Esophagus squamous epithelium (tissue), 5 donors: ENCODE measurements around the gene MMP11. TPM values are rescaled to one million over a fixed set of nuclear protein-coding genes. Genes with fewer than 3 reads are reported as not detected.

Experiments
- DNase-seq: peaks from one replicate; lab custom pipeline; 2025; lab: John Stamatoyannopoulos, UW
- H3K27ac ChIP-seq, 4 donors: fragments of 200-600 bp; sonication (generic); one replicate each; pipeline ENCODE4 v1.5.1; 2016 to 2019; ENCODE audit warnings: mild to moderate bottlenecking in 1 of 4
- H3K27me3 ChIP-seq, 4 donors: fragments of 200-600 bp; sonication (generic); 1 replicate in 3 of 4; 2 replicates in 1 of 4; pipeline versions ENCODE4 v1.5.1 to v1.6.0; 2017 to 2021; ENCODE audit warnings: antibody characterized with exemption in 1 of 4
- H3K36me3 ChIP-seq, 3 donors: fragments of 200-600 bp; sonication (generic); one replicate each; pipeline ENCODE4 v1.5.1; 2016 to 2019
- H3K4me1 ChIP-seq, 3 donors: fragments of 200-600 bp; sonication (generic); one replicate each; pipeline ENCODE4 v1.5.1; 2017 to 2019
- H3K4me3 ChIP-seq, 4 donors: fragments of 200-600 bp; sonication (generic); 1 replicate in 3 of 4; 2 replicates in 1 of 4; pipeline ENCODE4 v1.5.1; 2016 to 2019; ENCODE audit warnings: mild to moderate bottlenecking in 2 of 4, moderate library complexity in 1 of 4
- H3K9me3 ChIP-seq, 3 donors: fragments of 200-600 bp; sonication (generic); one replicate each; pipeline ENCODE4 v1.5.1; 2016 to 2019
- POLR2A ChIP-seq, 4 donors: fragments of 450-650 bp; IDR thresholded peaks; one replicate each; pipeline ENCODE4 v1.6.1; 2017; ENCODE audit warnings: antibody characterized with exemption in 4 of 4, mild to moderate bottlenecking in 4 of 4, moderate library complexity in 3 of 4
- WGBS, 2 donors: methylation state at CpG; one replicate each; pipeline ENCODE4 v1.1.5; 2018; 5-methylcytosine and 5-hydroxymethylcytosine counted together
- intact Hi-C: fragments of 100-400 bp; cut with DNase I; formaldehyde crosslinking; loops from one replicate; pipeline ENCODE4 v1.15.0; 2022
- total RNA-seq, 4 donors: library from RNA; depleted of rRNA; stranded (reverse); fragments of >200 nt; gene quantifications; one replicate each; pipeline ENCODE4 v1.1.0, GENCODE V29; 2016
- TF ChIP-seq, protein P1 (sequence below), 6 experiments: fragments of 450-650 bp in 4 of 6; fragments of 200-600 bp in 2 of 6; sonication (generic) in 2 of 6; IDR thresholded peaks; one replicate each; pipeline ENCODE4 v1.5.1; 2016 to 2019; ENCODE audit warnings: antibody characterized with exemption in 6 of 6, mild to moderate bottlenecking in 4 of 6, moderate library complexity in 4 of 6
- donor health status: DM: yes; HTN: yes; CAD: no.

MMP11 gene
- total RNA-seq, 4 donors from 2014 or later: 0.34 to 1.6 (median 1.1) TPM

DNA sequence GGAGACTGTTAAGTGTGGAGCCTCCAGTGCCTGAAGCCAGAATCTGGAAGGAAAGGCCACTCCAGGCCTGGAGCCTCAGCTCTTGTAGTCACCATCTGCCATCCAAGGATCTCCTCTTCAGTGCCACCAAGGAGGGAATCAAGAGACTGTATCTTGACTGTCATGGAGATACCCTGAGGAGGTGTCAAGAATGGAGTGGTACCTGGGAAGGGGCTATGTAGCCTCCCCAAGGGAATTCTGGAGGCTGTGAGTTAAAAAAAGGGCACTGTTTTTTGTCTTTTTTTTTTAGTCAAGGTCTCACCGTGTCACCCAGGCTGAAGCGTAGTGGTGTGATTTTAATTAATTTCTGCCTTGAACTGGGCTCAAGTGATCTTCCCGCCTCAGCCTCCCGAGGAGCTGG, 13.1 kb upstream of the MMP11 start:
- no peaks in the 10 kb centered on the region for H3K9me3 ChIP-seq
- peaks cover 0 to 31% (median 3%) of the 10 kb centered on the region in 3 donors for H3K4me1 ChIP-seq
- 80 to 100% methylated on average over 1 to 2 of the region's 4 CpGs for WGBS, 2 donors
- no peaks in the 10 kb centered on the region for H3K27me3 ChIP-seq
- no peak for DNase-seq
- no peak overlapping the region for H3K27ac ChIP-seq
- no peak for TF ChIP-seq POLR2A (IDR thresholded peaks at IDR 0.05)
- TF ChIP-seq, protein P1, sequence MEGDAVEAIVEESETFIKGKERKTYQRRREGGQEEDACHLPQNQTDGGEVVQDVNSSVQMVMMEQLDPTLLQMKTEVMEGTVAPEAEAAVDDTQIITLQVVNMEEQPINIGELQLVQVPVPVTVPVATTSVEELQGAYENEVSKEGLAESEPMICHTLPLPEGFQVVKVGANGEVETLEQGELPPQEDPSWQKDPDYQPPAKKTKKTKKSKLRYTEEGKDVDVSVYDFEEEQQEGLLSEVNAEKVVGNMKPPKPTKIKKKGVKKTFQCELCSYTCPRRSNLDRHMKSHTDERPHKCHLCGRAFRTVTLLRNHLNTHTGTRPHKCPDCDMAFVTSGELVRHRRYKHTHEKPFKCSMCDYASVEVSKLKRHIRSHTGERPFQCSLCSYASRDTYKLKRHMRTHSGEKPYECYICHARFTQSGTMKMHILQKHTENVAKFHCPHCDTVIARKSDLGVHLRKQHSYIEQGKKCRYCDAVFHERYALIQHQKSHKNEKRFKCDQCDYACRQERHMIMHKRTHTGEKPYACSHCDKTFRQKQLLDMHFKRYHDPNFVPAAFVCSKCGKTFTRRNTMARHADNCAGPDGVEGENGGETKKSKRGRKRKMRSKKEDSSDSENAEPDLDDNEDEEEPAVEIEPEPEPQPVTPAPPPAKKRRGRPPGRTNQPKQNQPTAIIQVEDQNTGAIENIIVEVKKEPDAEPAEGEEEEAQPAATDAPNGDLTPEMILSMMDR (IDR thresholded peaks at IDR 0.05): no peak
- no peak overlapping the region for H3K4me3 ChIP-seq
- H3K36me3 ChIP-seq: peaks cover 0 to 14% (median 0%) of the 10 kb centered on the region in 3 donors
- intact Hi-C loops: no loop called here

DNA sequence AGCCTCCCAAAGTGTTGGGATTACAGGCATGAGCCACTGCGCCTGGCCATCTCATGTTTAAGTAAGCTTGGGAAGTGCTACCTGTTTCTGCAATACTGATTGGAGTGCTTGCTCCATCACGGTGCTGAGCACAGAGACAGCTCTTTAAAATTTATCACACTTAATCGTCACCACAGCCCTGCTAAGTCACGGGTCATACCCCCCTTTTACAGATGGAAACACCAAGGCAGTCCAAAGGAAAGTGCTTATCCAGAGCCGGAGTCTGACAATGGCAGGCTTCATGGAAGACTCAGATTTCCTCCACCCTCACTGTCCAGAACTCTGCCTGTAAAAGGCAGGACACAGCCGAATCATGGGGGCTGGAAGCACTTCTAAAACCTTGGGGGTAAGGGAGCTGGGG, 12.6 kb upstream of the MMP11 start:
- no peak for TF ChIP-seq POLR2A (IDR thresholded peaks at IDR 0.05)
- TF ChIP-seq, protein P1 (IDR thresholded peaks at IDR 0.05): no peak
- H3K4me3 ChIP-seq: no peak overlapping the region
- peaks cover 0 to 32% (median 3%) of the 10 kb centered on the region in 3 donors for H3K4me1 ChIP-seq
- intact Hi-C loops: no loop called here
- peaks cover 0 to 19% (median 0%) of the 10 kb centered on the region in 3 donors for H3K36me3 ChIP-seq
- no peaks in the 10 kb centered on the region for H3K27me3 ChIP-seq
- WGBS, 2 donors: 84 to 92% methylated on average over 6 of the region's 6 CpGs
- DNase-seq: no peak
- H3K9me3 ChIP-seq: no peaks in the 10 kb centered on the region
- H3K27ac ChIP-seq: no peak overlapping the region

DNA sequence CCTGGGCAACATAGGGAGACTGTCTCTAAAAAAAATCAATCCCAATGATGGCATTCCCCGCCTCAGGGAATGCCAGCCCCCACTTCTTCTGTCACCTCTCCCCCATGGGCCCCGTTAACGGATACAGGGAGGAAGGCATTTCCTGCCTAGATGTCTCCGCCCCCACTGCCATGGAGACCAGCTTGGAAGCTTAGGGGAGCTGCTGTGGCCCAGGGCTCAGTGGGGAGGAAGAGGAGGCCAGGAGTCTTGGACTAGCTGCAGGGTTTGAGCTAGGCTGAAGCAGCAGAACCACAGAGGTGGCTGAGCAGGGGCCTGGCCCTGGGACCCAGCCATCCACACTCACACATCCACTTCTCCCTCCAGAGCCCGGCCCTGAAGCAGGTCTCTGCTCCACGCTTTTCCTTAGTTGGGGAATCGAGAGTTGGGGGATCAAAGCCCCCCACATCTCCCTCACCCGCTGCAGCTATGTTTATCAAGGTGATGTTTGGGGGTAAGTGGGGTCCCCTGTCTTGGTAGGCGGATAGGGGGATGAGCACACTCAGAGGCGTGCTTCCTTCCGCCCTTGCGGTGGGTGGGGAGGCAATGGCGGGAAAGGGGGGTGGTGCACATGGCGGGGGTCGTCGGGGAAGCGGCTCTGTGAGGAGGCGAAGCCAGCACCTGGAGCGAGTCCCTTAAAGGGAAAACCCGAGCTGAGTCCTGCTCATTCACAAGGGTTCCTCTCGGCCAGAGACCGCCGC, 9.6 kb upstream of the MMP11 start, which contains the start of gene C22orf15:
C22orf15 (plus strand) TSS at position 149 of the 737 bp plus-strand sequence; CDS start at position 466, 317 bp downstream.
- H3K36me3 ChIP-seq: peaks cover 0 to 27% (median 0%) of the 10 kb centered on the region in 3 donors
- WGBS, 2 donors: 51% methylated on average over 5 of the region's 23 CpGs; no CpG with 5 or more reads in 1 of the 2 donors

DNA sequence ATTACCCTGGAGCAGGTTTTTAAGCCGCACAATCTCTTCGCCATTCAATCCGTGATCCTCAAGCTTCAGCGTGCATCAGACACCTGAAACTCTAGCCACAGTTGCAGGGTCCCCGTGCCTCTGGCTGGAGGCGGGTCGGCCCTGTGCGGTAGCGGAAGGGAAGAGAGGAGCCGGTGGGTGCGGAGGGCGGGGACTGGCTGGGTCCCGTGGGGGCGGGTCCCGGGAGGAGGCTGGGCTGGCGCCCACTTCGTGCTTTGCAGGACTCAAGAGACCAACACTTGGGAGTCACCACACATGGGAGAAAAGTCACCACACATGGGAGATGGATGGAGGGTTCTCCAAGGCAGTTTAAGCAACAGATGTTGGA, 9.1 kb upstream of the MMP11 start:
- Histone ChIP-seq H3K36me3 (peaks cover 0 to 27% (median 0%) of the 10 kb centered on the region in 3 donors), H3K9me3 (no peaks in the 10 kb centered on the region), H3K27ac (no peak overlapping the region), H3K4me3 (peak overlapping the region in 2 of 4 donors; percentile 18 to 44), H3K4me1 (peaks cover 9 to 62% (median 23%) of the 10 kb centered on the region in 3 donors), H3K27me3 (no peaks in the 10 kb centered on the region)
- 0 to 39% methylated on average over 1 to 8 of the region's 17 CpGs for whole genome bisulfite sequencing, 2 donors
- intact Hi-C loops: no loop called here
- TF ChIP-seq, protein P1 (IDR thresholded peaks at IDR 0.05): no peak
- no peak for DNase-seq

More for the DNA sequence above, 9.6 kb upstream of the MMP11 start, which contains the start of gene C22orf15:
- peak within 1 kb of the TSS in 2 of 4 donors; percentile 18 to 44 for H3K4me3 ChIP-seq
- intact Hi-C loops: no loop called here
- TF ChIP-seq, protein P1 (IDR thresholded peaks at IDR 0.05): no peak
- no peak for TF ChIP-seq POLR2A (IDR thresholded peaks at IDR 0.05)
- peaks cover 6 to 56% (median 20%) of the 10 kb centered on the region in 3 donors for H3K4me1 ChIP-seq
- no peaks in the 10 kb centered on the region for H3K9me3 ChIP-seq
- no peak within 1 kb of the TSS for H3K27ac ChIP-seq
- no peak for DNase-seq
- no peaks in the 10 kb centered on the region for H3K27me3 ChIP-seq

DNA sequence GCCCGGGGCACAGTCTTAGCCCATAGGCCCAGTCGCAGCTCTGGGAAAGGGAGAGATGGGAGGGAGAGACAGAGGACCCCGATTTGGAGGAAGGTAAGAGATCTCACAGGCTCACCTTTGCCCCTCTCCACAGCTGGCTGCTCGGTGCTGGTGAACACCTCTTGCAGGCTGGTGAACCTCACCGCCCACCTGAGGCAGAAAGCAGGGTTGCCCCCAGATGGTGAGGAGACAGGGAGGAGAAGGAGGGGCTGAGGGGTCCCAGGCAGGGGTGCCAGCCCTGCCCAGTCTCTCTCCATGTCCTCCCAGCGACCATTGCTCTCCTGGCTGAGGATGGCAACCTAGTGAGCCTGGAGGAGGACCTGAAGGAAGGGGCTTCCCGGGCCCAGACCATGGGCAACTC, 8.7 kb upstream of the MMP11 start:
- H3K9me3 ChIP-seq: no peaks in the 10 kb centered on the region
- 64 to 76% methylated on average over 5 to 6 of the region's 7 CpGs for WGBS, 2 donors
- intact Hi-C loops: no loop called here
- no peak overlapping the region for H3K4me3 ChIP-seq
- TF ChIP-seq, protein P1 (IDR thresholded peaks at IDR 0.05): no peak
- no peak for TF ChIP-seq POLR2A (IDR thresholded peaks at IDR 0.05)
- H3K27ac ChIP-seq: no peak overlapping the region
- no peak for DNase-seq
- H3K4me1 ChIP-seq: peaks cover 13 to 66% (median 26%) of the 10 kb centered on the region in 3 donors
- H3K27me3 ChIP-seq: no peaks in the 10 kb centered on the region
- peaks cover 0 to 27% (median 0%) of the 10 kb centered on the region in 3 donors for H3K36me3 ChIP-seq
